SIG-M5 treated with dmso at 0.1 percent for 504 hours (cell line): Measurements from ENCODE around the gene BCAR1.

Experiments used
- DNase-seq: peaks from one replicate; lab custom pipeline; 2025; ENCODE audit not compliant: unreplicated experiment; lab: John Stamatoyannopoulos, UW

The BCAR1 gene

DNA sequence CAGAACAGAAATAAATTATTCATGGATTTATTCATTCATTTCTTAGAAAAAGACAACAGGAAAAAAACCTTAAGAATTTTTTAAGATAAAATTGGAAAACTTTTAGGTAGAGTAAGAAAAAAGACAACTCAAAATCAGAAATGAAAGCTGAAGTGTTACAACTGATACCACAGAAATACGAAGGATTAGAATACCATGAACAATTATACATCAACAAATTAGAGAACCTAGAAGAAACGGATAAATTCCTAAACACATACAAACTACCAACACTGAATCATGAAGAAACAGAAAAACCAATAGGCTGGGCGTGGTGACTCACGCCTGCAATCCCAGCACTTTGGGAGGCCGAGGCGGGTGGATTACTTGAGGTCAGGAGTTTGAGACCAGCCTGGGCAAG lies 72.2 kb downstream of the BCAR1 start:
- no peak for DNase-seq
